Measurements from ENCODE around the gene CACNG8. TPM values are rescaled to one million over a fixed set of nuclear protein-coding genes. Genes with fewer than 3 reads are reported as not detected.

CACNG8 gene
- total RNA-seq, 4 donors from 2014 or later = not detected

DNA sequence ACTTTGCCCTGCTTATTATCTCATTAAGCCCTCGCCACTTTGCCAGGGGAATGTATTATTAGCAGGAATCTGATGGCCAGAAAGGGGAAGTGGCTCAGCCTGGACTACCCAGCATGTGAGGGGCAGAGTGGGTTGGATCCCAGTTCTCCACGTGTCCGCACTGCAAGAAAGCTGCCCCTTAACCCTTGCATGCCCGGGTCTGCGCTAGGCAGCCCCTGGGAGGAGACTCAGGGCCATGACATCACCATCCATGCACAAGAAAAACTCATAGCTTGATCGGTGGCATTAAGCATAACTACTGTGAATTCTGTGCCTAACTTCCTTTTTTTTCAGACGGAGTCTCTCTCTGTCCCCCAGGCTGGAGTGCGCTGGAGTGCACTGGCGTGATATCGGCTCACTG, 8.9 kb downstream of the CACNG8 start:
- H3K27me3 ChIP-seq = peaks cover 18% of the 10 kb centered on the region
- no peaks in the 10 kb centered on the region for H3K9me3 ChIP-seq
- H3K4me1 ChIP-seq = no peaks in the 10 kb centered on the region
- 60 to 61% methylated on average over 1 to 10 of the region's 10 CpGs for WGBS, 2 donors (ENCODE audit: low coverage in 1 of 2)
- no peak for DNase-seq
- no peaks in the 10 kb centered on the region for H3K36me3 ChIP-seq
- no peak overlapping the region for H3K27ac ChIP-seq
- in situ Hi-C loops (cut with MboI; ENCODE audit: low pct_ligation_motif_present in 1 of 4, low pct_unique_long_range_greater_than_20kb in 1 of 4, low sequenced_read_pairs in 3 of 4) = no loop called here
- TF ChIP-seq POLR2A (IDR thresholded peaks at IDR 0.05) (no peak), EP300 (IDR thresholded peaks at IDR 0.05; ENCODE audit: low read depth) (no peak), POLR2AphosphoS5 (IDR thresholded peaks at IDR 0.05) (no peak)
- TF ChIP-seq, protein P1, sequence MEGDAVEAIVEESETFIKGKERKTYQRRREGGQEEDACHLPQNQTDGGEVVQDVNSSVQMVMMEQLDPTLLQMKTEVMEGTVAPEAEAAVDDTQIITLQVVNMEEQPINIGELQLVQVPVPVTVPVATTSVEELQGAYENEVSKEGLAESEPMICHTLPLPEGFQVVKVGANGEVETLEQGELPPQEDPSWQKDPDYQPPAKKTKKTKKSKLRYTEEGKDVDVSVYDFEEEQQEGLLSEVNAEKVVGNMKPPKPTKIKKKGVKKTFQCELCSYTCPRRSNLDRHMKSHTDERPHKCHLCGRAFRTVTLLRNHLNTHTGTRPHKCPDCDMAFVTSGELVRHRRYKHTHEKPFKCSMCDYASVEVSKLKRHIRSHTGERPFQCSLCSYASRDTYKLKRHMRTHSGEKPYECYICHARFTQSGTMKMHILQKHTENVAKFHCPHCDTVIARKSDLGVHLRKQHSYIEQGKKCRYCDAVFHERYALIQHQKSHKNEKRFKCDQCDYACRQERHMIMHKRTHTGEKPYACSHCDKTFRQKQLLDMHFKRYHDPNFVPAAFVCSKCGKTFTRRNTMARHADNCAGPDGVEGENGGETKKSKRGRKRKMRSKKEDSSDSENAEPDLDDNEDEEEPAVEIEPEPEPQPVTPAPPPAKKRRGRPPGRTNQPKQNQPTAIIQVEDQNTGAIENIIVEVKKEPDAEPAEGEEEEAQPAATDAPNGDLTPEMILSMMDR (IDR thresholded peaks at IDR 0.05) = no peak
- intact Hi-C loops (cut with DNase I; ENCODE audit: low total_unique reads) = no loop called here
- H3K4me3 ChIP-seq = no peak overlapping the region

DNA sequence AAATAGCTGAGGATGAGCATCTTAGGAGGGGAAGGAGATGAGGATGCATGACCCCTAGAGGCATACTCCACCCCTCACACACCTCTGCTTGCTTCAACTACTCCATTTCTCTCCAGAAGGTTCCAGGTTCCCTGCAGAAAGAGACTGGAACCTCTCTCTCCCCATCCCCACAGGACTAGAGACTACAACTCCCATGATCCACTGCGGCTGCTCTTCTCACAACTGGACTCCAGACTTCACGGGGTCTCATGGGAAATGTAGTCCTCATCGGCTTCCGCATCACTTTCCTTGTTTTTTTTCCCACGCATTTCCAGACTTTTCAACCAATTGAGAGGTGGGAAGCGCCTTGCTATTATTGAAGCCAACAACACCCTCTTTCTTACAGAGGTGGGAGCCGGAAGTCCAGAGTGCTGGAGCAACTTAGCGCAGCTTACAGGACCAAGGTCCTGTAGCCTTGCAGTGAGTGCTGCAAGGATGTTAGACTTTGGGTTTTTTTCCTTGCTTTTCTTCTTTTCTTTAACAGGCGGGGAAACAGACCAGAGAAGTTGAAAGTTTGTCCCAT, 14.8 kb downstream of the CACNG8 start:
- Histone ChIP-seq H3K4me1 (peaks cover 0 to 25% (median 3%) of the 10 kb centered on the region in 4 donors), H3K9me3 (no peaks in the 10 kb centered on the region), H3K27ac (no peak overlapping the region), H3K36me3 (no peaks in the 10 kb centered on the region), H3K27me3 (peaks cover 73% of the 10 kb centered on the region), H3K4me3 (peak overlapping the region in 1 of 4 donors; percentile 32)
- in situ Hi-C loops (cut with MboI; ENCODE audit: low pct_ligation_motif_present in 1 of 4, low pct_unique_long_range_greater_than_20kb in 1 of 4, low sequenced_read_pairs in 3 of 4) (no loop called here), intact Hi-C loops (cut with DNase I; ENCODE audit: low total_unique reads) (no loop called here)
- WGBS, 2 donors (ENCODE audit: low coverage in 1 of 2) = 5 to 14% methylated on average over 8 to 9 of the region's 9 CpGs
- peak; percentile 70 for DNase-seq
- TF ChIP-seq POLR2A (IDR thresholded peaks at IDR 0.05) (no peak), EP300 (IDR thresholded peaks at IDR 0.05; ENCODE audit: low read depth) (no peak), POLR2AphosphoS5 (IDR thresholded peaks at IDR 0.05) (no peak)
- TF ChIP-seq, protein P1 (IDR thresholded peaks at IDR 0.05) = no peak

DNA sequence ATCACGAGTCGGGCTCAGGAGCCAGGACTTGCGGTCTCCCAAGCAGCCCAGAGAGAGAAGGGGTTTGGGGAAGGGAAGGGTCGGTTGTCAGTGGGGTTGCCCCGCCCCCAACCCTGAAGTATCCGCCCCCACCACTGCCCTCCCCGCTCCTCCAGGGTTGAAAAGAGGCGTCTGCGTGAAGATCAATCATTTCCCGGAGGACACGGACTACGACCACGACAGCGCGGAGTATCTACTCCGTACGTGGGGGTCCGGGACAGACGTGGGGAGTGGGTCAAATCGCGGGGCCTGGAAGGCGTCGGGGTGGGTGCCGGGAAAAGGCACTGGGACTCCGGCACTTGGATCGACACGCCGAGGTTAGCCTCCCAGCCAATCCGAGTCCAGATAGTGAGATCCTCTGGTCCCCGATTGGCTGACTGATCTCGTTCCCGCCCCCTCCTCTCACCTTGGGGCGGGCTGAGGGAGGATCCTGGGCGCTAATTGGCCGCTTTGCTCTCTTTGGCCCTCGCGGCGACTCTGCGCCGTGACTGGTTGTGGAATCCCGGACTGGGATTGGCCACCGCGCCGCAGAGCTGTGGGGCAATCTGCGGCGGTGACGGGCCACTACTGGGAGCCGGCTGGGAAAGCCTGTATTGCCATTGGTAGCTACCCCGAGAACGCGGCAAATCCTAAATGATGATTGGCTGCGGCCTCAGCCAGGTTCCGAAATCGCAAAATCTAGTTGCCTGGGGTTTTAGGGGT, 15.4 kb downstream of the CACNG8 start:
- no peaks in the 10 kb centered on the region for H3K9me3 ChIP-seq
- WGBS, 2 donors (ENCODE audit: low coverage in 1 of 2) = 36% methylated on average over 54 of the region's 54 CpGs; no CpG with 5 or more reads in 1 of the 2 donors

More for the DNA sequence above, 15.4 kb downstream of the CACNG8 start:
- intact Hi-C loops (cut with DNase I; ENCODE audit: low total_unique reads) (no loop called here), in situ Hi-C loops (cut with MboI; ENCODE audit: low pct_ligation_motif_present in 1 of 4, low pct_unique_long_range_greater_than_20kb in 1 of 4, low sequenced_read_pairs in 3 of 4) (no loop called here)
- Histone ChIP-seq H3K36me3 (no peaks in the 10 kb centered on the region), H3K4me1 (peaks cover 0 to 28% (median 6%) of the 10 kb centered on the region in 4 donors), H3K27ac (no peak overlapping the region), H3K4me3 (peak overlapping the region in 1 of 4 donors; percentile 32), H3K27me3 (peaks cover 79% of the 10 kb centered on the region)
- TF ChIP-seq, protein P1 (IDR thresholded peaks at IDR 0.05) = no peak
- TF ChIP-seq POLR2AphosphoS5 (IDR thresholded peaks at IDR 0.05) (no peak), POLR2A (IDR thresholded peaks at IDR 0.05) (no peak), EP300 (IDR thresholded peaks at IDR 0.05; ENCODE audit: low read depth) (no peak)
- no peak for DNase-seq
